ENCODE results near the gene AGRP.
A peak's percentile ranks its signal among the peaks of the same experiment; 100 is the strongest.
"Not testable (repeated sequence)": the region's sequence is repeated elsewhere in the genome, so short reads cannot be mapped to it uniquely, and the experiment has no call there.

The AGRP gene, protein sequence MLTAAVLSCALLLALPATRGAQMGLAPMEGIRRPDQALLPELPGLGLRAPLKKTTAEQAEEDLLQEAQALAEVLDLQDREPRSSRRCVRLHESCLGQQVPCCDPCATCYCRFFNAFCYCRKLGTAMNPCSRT

DNA sequence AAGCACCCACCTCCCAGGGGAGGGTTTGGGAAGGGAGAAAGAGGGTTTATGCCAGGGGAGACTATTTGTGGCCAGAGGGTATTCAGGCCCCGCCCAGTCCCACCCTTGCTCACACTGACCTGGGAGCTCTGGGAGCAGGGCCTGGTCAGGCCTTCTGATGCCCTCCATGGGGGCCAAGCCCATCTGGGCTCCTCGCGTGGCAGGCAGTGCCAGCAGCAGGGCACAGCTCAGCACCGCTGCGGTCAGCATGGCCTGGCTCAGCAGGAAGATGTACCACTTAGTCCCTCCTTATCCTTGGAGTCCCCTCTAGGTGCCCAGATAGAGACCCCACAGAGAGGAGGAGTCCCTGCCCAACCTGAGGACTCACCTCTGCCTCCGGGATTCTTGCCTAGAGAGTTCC lies at the start of gene AGRP:
Gene AGRP (minus strand): TSS at position 398 of the 400 bp plus-strand sequence. CDS start 149 bp downstream, at position 249.
- no peak for DNase-seq

DNA sequence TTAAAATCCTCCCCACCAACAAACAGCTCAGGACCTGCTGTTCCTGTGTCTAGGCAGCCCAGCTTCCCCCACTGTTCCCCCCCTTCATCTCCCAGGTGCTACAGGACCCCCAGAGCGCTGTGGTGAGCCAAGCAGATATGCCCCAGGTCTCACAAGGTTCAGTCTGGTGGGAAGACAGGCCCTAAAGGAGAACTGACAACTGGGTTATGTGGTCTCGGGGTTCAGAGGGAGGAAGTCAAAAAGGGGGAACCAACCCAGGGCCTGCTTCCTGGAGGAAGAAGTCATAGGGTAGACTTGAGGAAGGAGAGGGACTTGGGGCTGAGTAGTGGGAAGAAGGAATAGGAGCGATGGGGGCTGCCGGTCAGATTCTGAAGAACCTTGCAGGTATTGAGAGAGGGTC lies 47.9 kb upstream of the AGRP start:
- no peak for DNase-seq

DNA sequence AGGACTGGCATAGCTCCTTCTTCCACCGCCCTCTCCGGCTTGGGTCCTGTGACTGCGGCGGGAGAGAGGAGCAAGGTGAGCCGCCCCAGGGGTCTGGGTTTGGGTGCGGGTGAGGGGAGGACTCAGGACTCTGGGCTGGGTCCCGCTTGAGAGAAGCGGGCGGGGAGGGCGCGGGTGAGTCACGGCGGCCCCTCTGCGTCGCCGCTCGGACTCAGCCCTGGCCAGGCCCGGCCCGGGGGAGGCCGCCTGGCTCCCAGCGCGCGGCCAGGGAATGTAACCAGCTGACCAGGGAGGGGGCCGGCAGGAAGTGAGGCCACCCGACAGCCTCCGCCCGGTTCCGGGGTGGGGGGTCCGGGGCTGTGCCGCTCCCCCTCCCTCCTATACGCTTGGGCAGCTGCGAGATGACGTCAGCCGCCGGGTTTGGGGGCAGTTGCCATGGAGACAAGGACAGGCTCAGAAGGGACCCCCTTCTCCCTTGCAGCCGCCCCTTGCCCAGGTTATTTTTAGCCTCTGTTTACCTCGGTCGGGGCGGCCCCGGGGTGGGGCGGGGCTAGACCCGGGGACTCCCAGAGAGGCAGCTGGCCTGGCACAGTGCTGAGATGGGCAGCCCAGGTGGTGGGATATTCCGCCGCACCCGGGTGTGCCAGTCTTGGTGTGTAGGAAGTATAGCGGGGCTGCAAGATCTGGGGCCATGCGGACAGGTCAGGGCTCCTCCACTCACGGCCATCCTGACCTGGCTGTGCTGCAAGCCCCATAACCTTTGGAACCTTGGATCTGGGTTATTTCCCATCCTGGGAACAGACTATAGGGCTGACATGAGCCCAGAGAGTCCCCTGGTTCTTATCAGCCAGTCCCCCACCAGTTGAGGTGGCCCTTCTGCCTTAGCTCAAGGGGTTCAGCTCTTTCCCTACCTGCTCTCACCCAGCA lies 46.9 kb upstream of the AGRP start:
- peak; percentile 61 for DNase-seq

DNA sequence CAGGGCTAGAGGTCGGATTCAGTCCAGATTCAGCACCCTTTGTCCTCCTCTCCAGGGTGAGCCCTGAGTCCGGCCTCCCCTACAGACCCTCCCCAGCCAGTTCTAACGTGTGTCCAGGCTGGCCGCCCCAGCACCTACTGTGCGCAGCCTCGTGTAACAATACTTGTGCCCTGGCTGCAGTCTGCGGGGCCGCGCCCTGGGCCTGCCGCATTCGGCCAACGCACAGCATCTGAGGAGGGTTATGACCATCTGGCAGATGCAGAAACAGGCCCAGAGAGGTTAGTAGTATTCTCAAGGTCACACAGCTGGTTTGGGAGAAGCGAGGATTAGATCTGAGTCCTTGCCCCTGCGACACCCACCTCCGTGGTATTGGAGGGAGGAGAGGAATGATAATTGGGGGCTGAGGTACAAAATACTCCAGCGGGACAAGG lies 46.2 kb upstream of the AGRP start:
- DNase-seq = no peak

DNA sequence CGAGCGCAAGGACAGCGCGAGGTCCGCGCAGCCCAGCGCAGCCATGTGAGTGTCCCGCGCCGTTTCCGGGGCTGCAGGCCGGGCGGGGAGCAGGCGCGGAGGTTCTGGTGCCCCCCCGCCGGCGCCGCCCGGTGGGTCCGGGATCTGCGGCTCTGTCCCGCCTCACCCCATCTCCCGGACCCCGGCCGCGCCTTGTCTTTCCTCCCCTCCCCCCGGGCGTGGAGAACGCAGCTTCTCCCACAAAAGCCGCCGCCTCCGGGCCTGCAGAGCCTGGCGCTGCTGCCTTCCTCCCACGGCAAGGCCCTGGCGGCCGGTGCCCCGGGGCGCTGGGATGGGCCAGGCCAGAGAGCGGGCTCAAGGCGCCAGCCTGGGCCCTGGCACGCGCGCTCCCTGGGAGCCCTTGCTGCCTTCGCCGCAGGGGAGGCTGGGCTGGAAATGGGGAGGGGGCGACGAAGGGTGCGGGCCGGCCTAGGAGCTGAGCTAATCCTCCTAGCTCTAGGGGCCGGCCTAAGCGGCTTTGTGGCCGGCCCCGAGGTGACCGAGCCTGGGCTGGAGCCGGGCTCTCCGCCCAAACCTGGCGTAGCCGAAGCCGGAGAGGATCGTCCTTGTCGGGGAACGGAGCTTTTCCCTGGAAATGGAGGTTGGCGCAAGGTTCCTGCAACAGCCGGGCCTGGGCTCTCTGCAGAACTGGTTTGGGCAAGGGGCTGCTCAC lies 45.7 kb upstream of the AGRP start:
- DNase-seq = peak; percentile 55

DNA sequence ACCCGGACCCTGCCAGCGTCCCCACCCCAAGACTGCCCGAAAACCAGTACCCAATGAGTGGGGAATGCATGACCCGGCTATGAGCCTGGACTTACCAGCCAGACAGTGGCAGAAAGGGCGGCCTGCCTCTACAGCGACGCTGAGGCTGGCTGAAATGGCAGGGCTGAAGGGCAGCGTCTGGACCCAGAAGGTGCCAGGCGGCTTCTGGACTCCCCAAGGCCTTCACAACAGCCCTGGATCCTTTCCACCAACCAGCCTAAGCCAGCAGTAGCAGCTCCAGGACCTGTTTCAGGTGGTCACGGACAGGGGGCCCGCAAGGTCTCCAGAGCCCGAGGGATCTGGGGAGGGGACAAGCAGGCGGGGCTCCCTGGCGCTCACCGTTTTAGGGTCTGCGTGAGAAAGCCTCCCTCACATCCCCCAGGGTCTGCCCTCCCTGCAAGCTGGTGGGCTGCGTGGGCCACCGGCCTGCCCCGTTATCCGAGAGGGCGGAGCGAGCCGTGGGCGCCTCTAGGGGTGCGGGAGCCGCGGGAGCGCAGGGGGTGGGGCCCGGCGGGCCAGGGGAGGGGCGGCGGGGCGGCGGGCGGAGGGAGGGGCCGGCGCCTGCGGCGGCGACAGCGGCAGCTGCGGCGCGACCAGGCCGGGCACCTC lies 45.0 kb upstream of the AGRP start, which contains the start of gene RIPOR1:
Gene RIPOR1 (plus strand): TSS at position 608 of the 648 bp plus-strand sequence. CDS start 9,618 bp downstream, outside the sequence.
- peak; percentile 48 for DNase-seq

DNA sequence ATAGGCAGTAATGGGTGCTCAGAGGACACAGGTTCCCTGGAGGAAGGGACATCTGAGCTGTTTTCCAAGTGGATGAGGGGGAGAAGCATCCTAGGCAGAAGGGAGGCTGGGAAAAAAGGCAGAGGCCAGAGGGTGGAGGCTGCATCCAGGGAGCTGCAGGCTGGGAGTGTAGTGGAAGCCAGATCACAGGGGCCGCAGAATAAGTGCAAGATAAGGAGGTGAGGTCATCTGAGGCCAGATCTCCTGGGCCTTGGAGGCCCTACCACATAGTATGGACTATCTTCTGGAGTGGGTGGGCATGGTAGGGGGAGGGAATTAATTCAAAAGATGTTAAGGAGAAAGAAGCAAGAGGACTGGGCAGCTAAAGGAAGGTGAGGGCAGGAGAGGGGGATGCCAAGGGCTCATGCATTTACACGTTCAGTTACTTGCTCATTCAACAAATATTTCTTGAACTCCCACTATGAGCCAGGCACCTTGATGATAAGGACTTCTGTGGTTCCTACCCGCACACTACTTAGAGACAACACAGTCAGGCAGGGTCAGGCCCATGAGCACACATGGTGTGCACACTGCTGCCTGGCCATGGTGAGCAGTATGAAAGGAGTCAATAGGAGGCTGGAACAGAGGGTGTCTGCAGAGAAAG lies 42.9 kb upstream of the AGRP start:
- no peak for DNase-seq

DNA sequence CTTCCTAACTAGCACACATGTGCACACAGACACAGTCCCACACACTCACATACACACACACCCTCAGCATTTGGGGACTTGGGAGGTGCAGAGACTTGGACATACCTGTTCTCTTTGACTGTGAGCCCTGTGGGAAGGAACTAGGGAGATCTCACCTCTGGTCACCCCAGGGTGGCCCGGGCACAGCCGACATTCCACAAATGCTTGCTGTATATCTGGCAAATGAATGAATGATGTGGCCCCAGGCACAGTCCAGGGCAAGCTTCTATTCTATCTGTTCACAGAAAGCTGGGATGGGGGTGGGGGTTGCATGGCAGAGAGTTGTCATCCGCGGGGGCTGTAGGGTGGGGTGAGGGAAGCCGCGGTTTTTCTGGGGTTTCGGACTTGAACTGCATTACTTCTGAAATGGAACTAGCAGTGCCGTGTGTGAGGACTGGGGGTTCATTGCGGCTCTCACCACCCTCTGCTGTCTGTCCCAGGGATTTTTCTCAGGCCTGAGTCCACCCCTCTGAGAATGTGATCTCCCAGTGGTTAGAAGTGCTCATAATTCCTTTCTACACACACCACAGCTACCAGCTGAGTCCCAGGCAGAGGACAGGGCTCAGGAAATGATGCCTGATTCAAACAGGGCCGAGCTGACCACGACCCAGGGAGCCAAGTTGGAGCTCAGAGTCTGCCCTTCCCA lies 42.0 kb upstream of the AGRP start:
- DNase-seq = no peak

DNA sequence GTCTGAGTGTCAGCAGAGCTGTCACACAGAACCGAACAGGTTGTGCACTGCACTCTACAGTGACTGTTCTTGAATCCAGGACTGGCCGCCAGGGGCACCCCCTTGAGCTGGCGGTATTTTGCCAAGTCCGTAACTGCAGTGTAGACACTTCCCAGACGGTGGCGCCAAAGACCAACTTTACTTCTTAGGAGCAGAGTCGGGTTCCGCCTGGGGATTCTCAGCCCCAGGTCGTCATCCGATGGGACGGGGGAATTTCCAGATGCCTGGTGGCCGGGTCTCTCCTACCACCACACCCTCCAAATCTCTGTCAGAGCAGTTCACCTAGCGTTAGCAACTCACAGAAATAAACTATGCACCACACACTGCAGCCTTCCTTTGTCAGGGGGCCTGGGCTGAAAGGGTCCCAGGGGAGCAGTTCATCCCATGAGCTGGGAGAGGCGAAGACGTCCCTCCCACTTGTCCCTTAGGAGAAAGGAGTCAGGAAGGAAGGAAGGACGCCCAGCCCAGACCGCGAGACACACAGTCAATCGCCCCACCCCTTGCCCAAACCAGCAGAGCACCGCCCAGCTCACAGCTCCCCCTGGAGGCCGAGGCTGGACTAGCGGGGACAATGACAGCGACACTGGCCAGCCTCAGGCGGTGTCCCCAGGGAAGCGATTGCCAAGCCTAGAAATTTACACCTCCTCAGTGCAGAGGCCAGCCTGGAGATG lies 37.9 kb upstream of the AGRP start:
- DNase-seq = peak; percentile 90

DNA sequence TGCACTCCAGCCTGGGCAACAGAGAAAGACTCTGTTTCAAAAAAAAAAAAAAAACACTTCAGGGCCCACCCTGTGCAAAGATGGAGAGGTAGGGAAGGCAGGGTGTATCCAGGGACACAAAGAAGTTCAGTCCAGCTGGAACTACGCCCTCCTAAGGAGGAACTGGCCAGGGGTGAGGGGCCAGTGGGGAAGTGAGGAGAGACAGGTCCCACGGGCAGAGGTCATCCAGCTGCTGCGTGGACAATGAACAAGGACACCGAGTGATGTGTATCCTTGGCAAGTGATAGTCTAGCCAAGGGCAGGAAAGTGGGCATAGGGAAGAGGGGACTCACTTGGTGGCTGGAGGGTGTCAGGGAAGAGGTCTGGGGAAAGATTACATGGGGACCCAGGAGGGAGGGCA lies 35.9 kb upstream of the AGRP start:
- DNase-seq = no peak

DNA sequence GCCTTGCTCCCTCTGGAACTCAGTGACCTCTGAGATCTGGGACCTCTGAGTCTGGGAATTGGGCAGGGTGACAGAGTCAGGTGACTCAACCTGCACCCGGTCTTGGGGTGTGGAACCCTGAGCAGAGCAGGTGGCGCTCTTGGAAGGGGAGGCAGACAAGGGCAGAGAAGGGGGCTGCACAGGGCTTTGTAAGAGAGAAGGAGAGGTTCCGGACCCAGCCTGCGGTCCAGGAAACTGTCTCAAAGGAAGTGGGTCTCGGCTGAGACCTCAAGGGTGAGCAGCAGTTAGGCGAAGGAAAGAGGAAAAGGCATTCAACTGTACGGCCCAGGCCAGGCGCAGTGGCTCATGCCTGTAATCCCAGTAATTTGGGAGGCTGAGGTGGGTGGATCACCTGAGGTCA lies 35.3 kb upstream of the AGRP start:
- DNase-seq = no peak

DNA sequence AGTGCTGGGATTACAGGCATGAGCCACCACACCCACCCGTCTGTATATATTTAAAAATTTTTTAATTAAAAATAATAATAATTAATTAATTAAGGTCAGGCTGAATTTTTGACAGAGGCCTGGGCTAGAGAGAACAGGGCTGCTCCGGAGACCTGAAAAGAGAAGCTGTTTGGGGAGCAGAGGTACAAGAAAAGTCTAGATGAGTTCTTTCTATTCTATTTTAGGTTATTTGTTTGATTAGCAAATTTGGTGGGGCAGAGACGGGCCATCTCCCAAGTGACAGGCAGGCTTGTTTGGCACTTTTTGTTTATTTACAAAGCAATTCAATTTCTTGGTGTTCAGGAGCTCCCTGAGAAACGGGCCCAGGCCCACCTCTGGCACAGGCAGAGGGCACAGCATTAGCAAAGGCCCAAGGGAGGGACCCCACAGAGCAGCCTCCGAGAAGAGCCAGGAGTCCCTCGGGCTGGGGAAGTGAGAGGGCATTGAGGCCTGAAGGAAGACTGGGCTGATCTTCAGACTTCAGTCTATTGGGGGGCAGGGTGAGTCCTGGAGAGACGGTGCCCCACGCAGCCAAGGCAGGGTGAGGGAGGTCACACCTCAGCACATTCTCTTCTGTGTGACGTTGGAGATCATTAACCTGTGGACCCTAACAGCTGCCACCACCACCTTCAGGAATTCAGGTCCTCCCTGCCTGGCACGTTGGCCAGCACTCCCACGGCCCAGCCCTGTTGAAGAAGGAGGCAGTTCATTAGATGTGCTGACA lies 34.5 kb upstream of the AGRP start:
- DNase-seq = no peak

DNA sequence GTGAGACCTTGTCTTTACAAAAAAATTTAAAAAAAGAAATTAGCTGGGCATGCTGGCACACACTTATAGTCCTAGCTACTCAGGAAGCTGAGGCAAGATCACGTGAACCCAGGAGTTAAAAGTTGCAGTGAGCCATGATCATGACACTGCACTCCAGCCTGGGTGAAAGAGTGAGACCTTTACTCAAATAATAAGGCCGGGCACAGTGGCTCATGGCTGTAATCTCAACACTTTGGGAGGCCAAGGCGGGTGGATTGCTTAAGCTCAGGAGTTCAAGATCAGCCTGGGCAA lies 33.8 kb upstream of the AGRP start:
- no peak for DNase-seq

DNA sequence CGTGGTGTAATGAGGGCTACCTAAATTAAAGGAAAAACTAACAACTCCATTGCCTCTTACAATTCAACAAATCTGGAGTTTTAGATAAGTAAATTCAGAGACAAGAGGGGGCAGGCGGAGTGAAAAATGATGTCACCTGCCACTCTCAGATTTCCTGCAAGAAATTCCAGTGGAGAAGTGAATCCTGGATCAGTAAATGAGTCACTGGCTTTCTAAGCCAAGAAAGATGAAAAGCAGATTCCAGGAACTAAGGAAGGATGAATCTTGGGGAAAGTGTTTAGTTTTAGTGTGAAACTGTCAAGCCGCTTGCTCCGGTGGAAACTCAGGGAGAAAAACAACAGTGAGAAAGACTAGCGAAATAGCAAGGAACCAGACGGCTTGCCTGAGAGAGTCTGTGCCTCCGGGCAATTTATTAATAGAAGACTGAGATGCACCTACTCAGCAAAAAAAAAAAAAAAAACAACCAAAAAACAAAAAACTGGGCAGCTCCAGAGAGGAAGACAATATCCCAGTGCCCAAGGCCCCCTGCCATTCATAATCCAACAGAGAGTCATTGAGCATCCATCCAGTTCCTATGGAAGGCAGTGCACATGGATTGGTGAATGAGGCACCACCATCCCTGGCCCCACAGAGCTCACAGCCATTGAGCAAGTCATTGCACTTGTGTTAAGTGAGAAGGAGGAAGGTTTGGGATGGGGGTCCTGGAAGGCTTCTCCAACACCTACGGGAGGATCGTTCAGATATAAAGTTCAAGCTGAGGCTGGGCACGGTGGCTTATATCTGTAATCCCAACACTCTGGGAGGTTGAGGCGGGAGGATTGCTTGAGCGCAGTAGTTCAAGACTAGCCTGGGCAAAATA lies 33.2 kb upstream of the AGRP start:
- DNase-seq = no peak

DNA sequence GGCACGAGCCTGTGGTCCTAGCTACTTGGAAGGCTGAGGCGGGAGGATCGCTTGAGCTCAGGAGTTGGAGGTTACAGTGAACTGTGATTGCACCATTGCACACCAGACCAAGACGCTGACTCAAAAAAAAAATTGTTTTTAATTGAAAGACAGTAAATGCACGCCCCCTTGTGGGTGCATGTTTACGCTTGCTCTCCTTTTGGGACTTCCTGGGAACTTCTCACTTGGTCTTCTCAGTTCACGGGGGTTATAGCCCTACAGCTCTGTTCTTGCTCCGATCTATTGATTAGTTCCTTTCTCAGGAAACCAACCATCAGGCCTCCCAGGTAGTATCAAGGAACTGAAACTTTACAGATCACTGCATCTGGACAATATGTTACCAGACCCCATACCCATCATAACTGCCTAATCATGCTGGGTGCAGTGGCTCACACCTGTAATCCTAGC lies 31.1 kb upstream of the AGRP start:
- DNase-seq = peak; percentile 71

DNA sequence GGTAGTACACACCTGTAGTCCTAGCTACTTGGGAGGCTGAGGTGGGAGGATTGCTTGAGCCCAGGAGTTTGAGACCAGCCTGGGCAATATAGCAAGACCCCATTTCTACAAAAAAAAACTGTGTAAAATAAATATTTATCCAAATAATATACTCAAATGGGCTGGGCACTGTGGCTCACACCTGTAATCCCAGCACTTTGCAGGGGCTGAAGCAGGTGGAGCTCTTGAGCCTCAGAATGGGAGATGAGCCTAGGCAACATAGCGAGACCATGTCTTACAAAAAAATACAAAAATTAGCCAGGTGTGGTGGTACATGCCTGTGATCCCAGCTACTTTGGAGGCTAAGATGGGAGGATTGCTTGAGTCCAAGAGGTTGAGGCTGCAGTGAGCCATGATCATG lies 30.5 kb upstream of the AGRP start:
- not testable (repeated sequence) for DNase-seq

DNA sequence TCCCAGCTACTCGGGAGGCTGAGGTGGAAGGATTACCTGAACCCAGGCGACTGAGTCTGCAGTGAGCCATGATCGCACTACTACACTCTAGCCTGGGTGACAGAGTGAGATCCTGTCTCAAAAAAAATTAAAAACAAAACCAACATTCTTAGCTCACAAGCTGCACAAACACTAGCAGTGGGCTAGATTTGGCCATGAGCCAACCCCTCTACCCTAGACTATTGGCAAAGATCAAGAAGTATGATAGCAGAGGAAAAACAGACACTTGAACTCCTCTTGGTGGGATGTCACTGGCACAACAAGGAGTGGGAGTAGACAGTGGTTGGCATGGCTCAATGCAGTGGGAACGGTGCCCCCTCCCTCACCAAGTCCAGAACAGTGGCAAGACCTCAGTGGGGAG lies 25.7 kb upstream of the AGRP start:
- DNase-seq = no peak

DNA sequence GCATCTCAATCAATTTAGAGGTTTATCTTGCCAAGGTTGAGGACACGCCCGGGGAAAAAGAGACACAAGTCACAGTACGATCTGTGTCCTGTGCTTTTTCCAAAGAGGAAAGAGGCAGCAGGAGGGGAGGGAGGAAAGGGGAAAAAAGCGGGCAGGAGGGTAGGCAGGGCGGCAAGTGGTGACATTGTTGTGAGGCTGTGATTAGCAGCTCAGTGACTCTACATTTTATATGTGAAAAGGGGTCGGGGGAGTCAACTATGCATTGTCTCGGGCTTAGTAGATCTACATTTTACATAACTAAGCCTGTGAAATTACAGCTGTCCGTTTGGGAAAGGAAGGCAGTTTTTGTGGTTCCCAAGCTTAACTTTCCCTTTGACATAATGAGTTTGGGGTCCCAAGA lies 23.1 kb upstream of the AGRP start:
- no peak for DNase-seq
